Gastrocnemius medialis (tissue), 4 donors: ENCODE data around the gene GRPEL2. TPM values are rescaled to one million over a fixed set of nuclear protein-coding genes. Genes with fewer than 3 reads are reported as not detected.
"Not testable (repeated sequence)": the region's sequence is repeated elsewhere in the genome, so short reads cannot be mapped to it uniquely, and the experiment has no call there.

Source experiments
- ATAC-seq, 2 donors: fragments of 150-250 bp; one replicate each; pipeline ENCODE4 v1.9.1; 2016
- DNase-seq, 2 donors: peaks; one replicate each; pipeline ENCODE4 v3.0.0-alpha.2; 2019
- H3K27ac ChIP-seq, 4 donors: fragments of 200-600 bp; sonication (generic); 1 replicate in 1 of 4; 2 replicates in 3 of 4; pipeline ENCODE4 v1.5.1; 2016 to 2018; ENCODE audit warnings: mild to moderate bottlenecking in 2 of 4, moderate library complexity in 1 of 4
- H3K27me3 ChIP-seq, 3 donors: fragments of 200-600 bp; sonication (generic) in 2 of 3; 1 replicate in 1 of 3; 2 replicates in 2 of 3; pipeline versions ENCODE4 v1.5.1 to v1.6.0; 2016 to 2019; ENCODE audit warnings: mild to moderate bottlenecking in 1 of 3, moderate library complexity in 1 of 3
- H3K36me3 ChIP-seq, 2 donors: fragments of 200-600 bp; sonication (generic) in 1 of 2; one replicate each; pipeline ENCODE4 v1.5.1; 2017 to 2018
- H3K4me1 ChIP-seq, 2 donors: fragments of 200-600 bp; sonication (generic) in 1 of 2; one replicate each; pipeline ENCODE4 v1.5.1; 2016 to 2017; ENCODE audit warnings: mild to moderate bottlenecking in 2 of 2
- H3K4me3 ChIP-seq, 4 donors: fragments of 200-600 bp; sonication (generic) in 3 of 4; 1 replicate in 1 of 4; 2 replicates in 3 of 4; pipeline ENCODE4 v1.5.1; 2016 to 2019; ENCODE audit warnings: mild to moderate bottlenecking in 2 of 4
- H3K9me3 ChIP-seq, 3 donors: fragments of 200-600 bp; sonication (generic) in 2 of 3; 1 replicate in 1 of 3; 2 replicates in 2 of 3; pipeline ENCODE4 v1.5.1; 2016 to 2019
- CTCF ChIP-seq, 5 experiments: fragments of 450-650 bp in 3 of 5; fragments of 200-600 bp in 2 of 5; sonication (generic) in 2 of 5; IDR thresholded peaks in 4 of 5; conservative IDR thresholded peaks in 1 of 5; 1 replicate in 4 of 5; 2 replicates in 1 of 5; pipeline ENCODE4 v1.5.1; 2016 to 2019; ENCODE audit warnings: antibody characterized with exemption in 5 of 5, mild to moderate bottlenecking in 3 of 5, moderate library complexity in 3 of 5
- POLR2A ChIP-seq, 2 donors: fragments of 450-650 bp; IDR thresholded peaks; one replicate each; pipeline ENCODE4 v1.6.1; 2017; ENCODE audit warnings: antibody characterized with exemption in 2 of 2, mild to moderate bottlenecking in 2 of 2, moderate library complexity in 2 of 2
- in situ Hi-C, 4 donors: fragments of 200-750 bp; cut with MboI; loops; one replicate each; pipeline versions ENCODE4 v1.15.0 to v1.8.0; 2017; ENCODE audit warnings: low sequenced_read_pairs in 4 of 4
- intact Hi-C: fragments of 100-400 bp; cut with DNase I; formaldehyde crosslinking; loops from one replicate; pipeline ENCODE4 v1.15.1; 2023; ENCODE audit warnings: low total_unique reads
- total RNA-seq, 4 donors: library from RNA; depleted of rRNA; stranded (reverse); fragments of >200 nt; gene quantifications; one replicate each; pipeline versions ENCODE4 v1.1.0 to v1.2.3, GENCODE V29; 2016

The GRPEL2 gene
- total RNA-seq, 4 donors from 2014 or later = 7.8 to 13.3 (median 9.9) TPM

- no peak for ATAC-seq
- H3K36me3 ChIP-seq = no peaks in the 10 kb centered on the region
- DNase-seq = no peak
- in situ Hi-C loops = loop anchor here in 2 of 4 donors (5.0 kb wide), 2 partner anchors 37 to 172 kb away; no protein-coding TSS in a partner anchor
- peak overlapping the region in 3 of 4 donors; percentile 34 to 76 (median 75) for H3K27ac ChIP-seq
- intact Hi-C loops = no loop called here
- H3K4me1 ChIP-seq = peaks cover 9 to 19% of the 10 kb centered on the region in 2 donors
- H3K4me3 ChIP-seq = no peak overlapping the region
- TF ChIP-seq CTCF (IDR thresholded peaks at IDR 0.05 in 4 of 5, conservative IDR thresholded peaks at IDR 0.05 in 1 of 5) (no peak), POLR2A (IDR thresholded peaks at IDR 0.05) (no peak)
- no peaks in the 10 kb centered on the region for H3K9me3 ChIP-seq
- H3K27me3 ChIP-seq = no peaks in the 10 kb centered on the region
Observed at GRCh38 chr5:149389552-149390495, 44.5 kb downstream of the GRPEL2 start.

- not testable (repeated sequence) for H3K27ac ChIP-seq
- peaks cover 9 to 19% of the 10 kb centered on the region in 2 donors for H3K4me1 ChIP-seq
Observed at GRCh38 chr5:149391076-149391475, 45.8 kb downstream of the GRPEL2 start.

GRCh38 chr5:149391524-149391923, 46.2 kb downstream of the GRPEL2 start:
- in situ Hi-C loops (no loop called here), intact Hi-C loops (no loop called here)
- ATAC-seq (no peak), DNase-seq (no peak)
- no peaks in the 10 kb centered on the region for H3K9me3 ChIP-seq
- no peak overlapping the region for H3K27ac ChIP-seq
- H3K27me3 ChIP-seq = no peaks in the 10 kb centered on the region
- H3K4me1 ChIP-seq = peaks cover 9 to 19% of the 10 kb centered on the region in 2 donors
- no peaks in the 10 kb centered on the region for H3K36me3 ChIP-seq
- TF ChIP-seq CTCF (IDR thresholded peaks at IDR 0.05 in 4 of 5, conservative IDR thresholded peaks at IDR 0.05 in 1 of 5) (no peak), POLR2A (IDR thresholded peaks at IDR 0.05) (no peak)
- no peak overlapping the region for H3K4me3 ChIP-seq

More at GRCh38 chr5:149391076-149391475, 45.8 kb downstream of the GRPEL2 start:
- H3K27me3 ChIP-seq, intact Hi-C loops, in situ Hi-C loops, ATAC-seq, H3K9me3 ChIP-seq, H3K36me3 ChIP-seq, DNase-seq, H3K4me3 ChIP-seq: not testable (repeated sequence)

- DNase-seq (no peak), ATAC-seq (no peak)
- Histone ChIP-seq H3K9me3 (no peaks in the 10 kb centered on the region), H3K4me3 (no peak overlapping the region), H3K4me1 (peaks cover 5 to 11% of the 10 kb centered on the region in 2 donors), H3K27ac (no peak overlapping the region), H3K27me3 (no peaks in the 10 kb centered on the region), H3K36me3 (no peaks in the 10 kb centered on the region)
- TF ChIP-seq POLR2A (IDR thresholded peaks at IDR 0.05) (no peak), CTCF (IDR thresholded peaks at IDR 0.05 in 4 of 5, conservative IDR thresholded peaks at IDR 0.05 in 1 of 5) (no peak)
- in situ Hi-C loops = no loop called here
- intact Hi-C loops = no loop called here
Observed at GRCh38 chr5:149392718-149393117, 47.4 kb downstream of the GRPEL2 start.

- H3K36me3 ChIP-seq, H3K27ac ChIP-seq, ATAC-seq, H3K4me1 ChIP-seq, H3K27me3 ChIP-seq, in situ Hi-C loops, intact Hi-C loops, H3K9me3 ChIP-seq, H3K4me3 ChIP-seq, DNase-seq: not testable (repeated sequence)
Observed at GRCh38 chr5:149394996-149395395, 49.7 kb downstream of the GRPEL2 start.
